ENCODE data around the gene CYP24A1. TPM values are rescaled to one million over a fixed set of nuclear protein-coding genes. Genes with fewer than 3 reads are reported as not detected.

The CYP24A1 gene
- total RNA-seq, 2 donors from 2014 or later: not detected

GRCh38 chr20:54104781-54105180 lies 69.0 kb downstream of the CYP24A1 start:
- H3K27me3 ChIP-seq: no peaks in the 10 kb centered on the region
- no peak for DNase-seq
- WGBS, 2 donors: 80 to 86% methylated on average over 4 of the region's 4 CpGs
- no peaks in the 10 kb centered on the region for H3K36me3 ChIP-seq (replicated peaks in 1 of 2; ENCODE audit: insufficient read depth in 1 of 2, low read depth in 2 of 2)
- no peak overlapping the region for H3K27ac ChIP-seq
- intact Hi-C loops (cut with DNase I): no loop called here
- H3K9me3 ChIP-seq: no peaks in the 10 kb centered on the region
- H3K4me3 ChIP-seq: no peak overlapping the region
- ATAC-seq: no peak
- no peak for TF ChIP-seq CTCF (IDR thresholded peaks at IDR 0.05)
- no peak for TF ChIP-seq POLR2A (IDR thresholded peaks at IDR 0.05)
- H3K4me1 ChIP-seq: peaks cover 20% of the 10 kb centered on the region

GRCh38 chr20:54103762-54104600 lies 69.8 kb downstream of the CYP24A1 start:
- no peaks in the 10 kb centered on the region for H3K9me3 ChIP-seq
- intact Hi-C loops (cut with DNase I): no loop called here
- no peak for ATAC-seq

More at GRCh38 chr20:54103762-54104600, 69.8 kb downstream of the CYP24A1 start:
- H3K27me3 ChIP-seq: no peaks in the 10 kb centered on the region
- 62 to 82% methylated on average over 6 of the region's 6 CpGs for WGBS, 2 donors
- H3K36me3 ChIP-seq (replicated peaks in 1 of 2; ENCODE audit: insufficient read depth in 1 of 2, low read depth in 2 of 2): no peaks in the 10 kb centered on the region
- no peak overlapping the region for H3K4me3 ChIP-seq
- H3K27ac ChIP-seq: no peak overlapping the region
- peaks cover 20% of the 10 kb centered on the region for H3K4me1 ChIP-seq
- TF ChIP-seq CTCF (IDR thresholded peaks at IDR 0.05): no peak
- TF ChIP-seq POLR2A (IDR thresholded peaks at IDR 0.05): no peak
- DNase-seq: no peak

Other genes starting within 250 kb of the CYP24A1 start
- gene BCAS1, start 103.4 kb downstream of the CYP24A1 start, total RNA-seq: 1 to 10 TPM in 1 of 2 donors, not detected in 1; 2.1 TPM
- gene PFDN4, start 34.1 kb upstream of the CYP24A1 start, total RNA-seq: 10 to 100 TPM; 16.5 to 48.8 TPM